NCI-H2107 treated with DMSO at 0.1 percent for 48 hours (cell line): Measurements from ENCODE around the gene NHSL2.

ENCODE experiments used
- DNase-seq: peaks from one replicate; lab custom pipeline; 2025; ENCODE audit not compliant: unreplicated experiment; lab: John Stamatoyannopoulos, UW

The NHSL2 gene

DNA sequence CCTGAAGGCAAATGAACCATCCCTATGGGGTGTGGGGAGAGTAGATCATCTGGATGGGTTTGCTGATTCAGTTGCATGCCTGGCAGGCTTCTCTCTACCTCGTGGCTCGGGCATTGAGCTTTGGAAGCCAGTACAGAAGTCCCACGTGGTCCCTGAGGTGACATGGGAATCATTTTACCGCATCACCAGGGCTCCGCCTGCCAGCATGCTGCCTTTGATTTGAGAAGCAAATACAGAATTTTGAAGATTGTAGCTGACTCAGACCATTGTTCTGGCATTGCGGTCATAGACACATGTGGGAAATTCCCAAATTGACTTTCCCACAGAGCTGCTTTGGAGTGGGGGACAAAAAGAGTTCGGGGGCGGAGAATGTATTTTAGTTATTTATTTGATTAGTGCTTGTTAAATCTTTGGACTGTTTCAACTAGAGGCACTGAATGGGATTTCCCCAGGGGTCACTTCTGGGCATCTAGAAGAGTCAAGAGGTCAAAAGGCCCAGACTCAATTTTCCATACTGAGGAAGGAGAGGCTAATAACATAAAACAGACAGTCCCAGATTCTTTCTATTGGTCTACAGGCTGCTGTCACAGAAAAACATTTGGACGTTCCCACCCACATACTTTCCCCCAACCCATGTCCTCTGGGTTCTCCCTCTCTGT lies 79.3 kb downstream of the NHSL2 start:
- DNase-seq, result no peak

DNA sequence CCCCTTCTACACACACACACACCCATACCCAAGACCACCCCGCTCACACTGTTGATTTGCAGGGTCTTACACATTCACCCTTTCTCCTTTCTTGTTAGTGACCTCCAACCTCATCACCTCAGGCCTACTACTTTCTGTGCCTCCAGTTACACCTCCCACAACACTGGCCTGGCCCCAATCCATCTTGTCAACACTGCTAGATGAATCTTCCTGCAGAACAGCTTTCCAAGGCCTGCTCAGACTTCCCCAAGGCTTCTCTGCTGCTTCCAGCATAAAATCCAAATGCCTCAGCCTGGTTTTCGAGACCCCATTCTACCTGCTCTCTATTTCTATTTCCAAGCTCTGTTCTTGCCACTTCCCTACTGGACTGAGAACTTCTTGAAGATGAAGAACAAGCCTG lies 79.9 kb downstream of the NHSL2 start:
- no peak for DNase-seq

GRCh38 chrX:71991164-71991563 lies 80.5 kb downstream of the NHSL2 start:
- no peak for DNase-seq

GRCh38 chrX:71992711-71993110 lies 82.1 kb downstream of the NHSL2 start:
- DNase-seq, result no peak

GRCh38 chrX:71993371-71993770 lies 82.7 kb downstream of the NHSL2 start:
- no peak for DNase-seq

DNA sequence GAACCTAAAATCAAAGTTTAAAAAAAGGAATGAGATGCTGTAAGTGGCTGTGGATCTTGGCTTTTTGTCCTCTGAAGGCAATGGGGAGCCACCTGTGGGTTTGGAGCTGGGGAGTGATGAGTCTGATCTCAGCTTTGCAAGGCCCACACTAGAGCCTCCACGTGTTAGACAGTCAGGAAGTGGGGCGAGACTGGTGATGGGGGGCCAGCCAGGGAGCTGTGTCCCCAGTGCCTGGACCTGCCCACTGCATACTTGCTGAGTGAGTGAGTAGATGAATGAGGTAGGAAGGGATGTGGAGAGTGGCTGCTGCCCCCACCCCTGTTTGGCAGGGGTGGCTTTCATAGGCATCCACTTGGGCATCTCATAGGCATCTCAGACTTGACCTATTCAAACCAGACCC lies 84.0 kb downstream of the NHSL2 start:
- DNase-seq, result no peak

DNA sequence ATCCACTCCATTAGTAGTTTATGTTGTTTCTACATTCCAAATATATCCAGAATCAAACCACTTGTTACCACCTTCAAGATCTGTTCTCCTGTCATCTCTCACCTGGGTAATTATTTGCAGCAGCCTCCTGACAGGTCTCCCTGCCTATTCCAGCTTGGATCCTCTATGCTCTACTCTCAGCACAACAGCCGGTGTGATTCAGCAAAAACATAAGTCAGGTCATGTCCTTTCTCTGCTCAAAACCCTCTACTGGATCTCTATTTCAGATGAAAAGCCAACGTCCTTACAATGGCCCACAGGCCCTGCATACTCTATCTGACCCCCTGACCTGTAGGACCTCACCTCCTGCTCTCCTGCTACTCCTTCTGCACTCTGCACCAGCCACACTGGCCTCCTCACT lies 84.5 kb downstream of the NHSL2 start:
- DNase-seq, result no peak

DNA sequence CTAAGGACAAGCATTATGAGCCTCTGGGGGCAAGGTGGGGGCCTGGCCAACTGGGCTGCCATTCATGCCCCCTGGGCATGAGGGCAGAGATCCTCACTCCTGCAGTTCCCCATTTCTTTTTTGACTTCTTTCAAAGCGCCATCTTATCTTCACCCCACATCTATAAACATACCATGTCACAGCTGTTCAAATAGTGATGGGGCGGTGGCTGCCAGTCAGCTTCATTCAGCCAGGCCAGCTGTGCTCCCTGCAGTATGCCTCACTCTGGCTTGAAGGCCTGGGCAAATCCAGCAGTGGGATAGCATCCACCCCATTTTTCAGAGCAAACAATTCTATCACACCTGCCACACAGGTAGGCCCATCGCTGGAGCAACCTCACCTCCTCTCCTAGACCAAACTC lies 85.5 kb downstream of the NHSL2 start:
- DNase-seq, result no peak

GRCh38 chrX:71996826-71997225 lies 86.2 kb downstream of the NHSL2 start:
- no peak for DNase-seq

DNA sequence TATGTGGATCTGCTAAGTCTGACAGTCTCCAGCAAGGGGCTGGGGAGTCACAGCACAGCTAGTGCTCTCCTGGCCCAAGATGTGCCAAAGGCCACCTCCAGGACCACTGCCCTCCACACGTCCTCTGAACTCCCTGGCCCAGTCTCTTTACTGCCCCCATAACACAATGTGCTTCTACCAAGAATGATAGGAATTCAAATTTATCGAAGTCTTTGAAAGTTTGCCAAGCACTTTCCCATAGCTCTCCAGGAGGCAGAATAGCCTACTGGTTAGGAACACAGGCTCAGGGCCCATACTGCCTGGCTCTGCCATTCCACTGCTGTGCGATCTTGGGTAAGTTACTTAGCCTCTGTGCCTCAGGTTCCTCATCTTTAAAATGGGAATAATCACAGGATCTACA lies 86.7 kb downstream of the NHSL2 start:
- no peak for DNase-seq

GRCh38 chrX:71998836-71999509 lies 88.3 kb downstream of the NHSL2 start:
- peak; percentile 2 for DNase-seq

- no peak for DNase-seq
Observed at GRCh38 chrX:71999535-71999934, 88.9 kb downstream of the NHSL2 start.

DNA sequence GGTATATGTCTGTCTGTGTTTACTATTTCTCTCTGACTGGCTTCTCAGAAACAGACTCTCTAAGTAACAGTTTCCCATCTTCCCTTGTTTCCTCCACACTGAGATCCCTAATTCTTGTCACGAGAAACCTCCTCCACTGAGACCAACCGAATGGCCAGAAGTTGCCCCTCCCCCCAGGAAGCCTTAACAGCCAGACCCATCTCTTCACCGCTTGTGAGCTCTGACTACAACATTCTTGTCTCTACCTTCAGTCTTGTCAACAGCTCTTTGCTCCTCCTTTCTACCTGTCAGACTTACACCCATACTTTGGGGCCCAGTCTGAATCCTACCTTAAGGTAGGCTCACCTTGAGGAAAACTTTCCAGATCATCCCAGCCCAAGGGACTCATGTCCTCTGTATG lies 90.8 kb downstream of the NHSL2 start:
- DNase-seq, result no peak

GRCh38 chrX:72001906-72002305 lies 91.3 kb downstream of the NHSL2 start:
- DNase-seq, result no peak

DNA sequence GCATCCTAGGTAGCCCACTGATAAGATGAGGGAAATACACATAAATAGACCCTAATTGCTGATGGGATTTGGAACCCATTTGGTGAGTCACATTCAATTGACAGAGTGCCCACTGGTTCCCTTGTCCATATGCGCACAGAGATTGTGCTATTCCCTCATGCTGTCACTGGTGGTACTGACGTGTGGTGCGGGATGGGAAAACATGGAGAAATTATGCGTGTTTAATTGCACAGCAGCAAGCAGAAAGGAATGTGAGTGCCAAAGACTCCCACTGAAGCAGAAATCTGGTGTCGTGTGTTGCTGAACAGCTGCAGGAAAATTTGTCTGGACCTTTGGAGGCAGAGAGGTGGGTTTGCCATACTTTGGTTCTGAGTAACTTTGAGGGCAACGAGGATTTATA lies 92.2 kb downstream of the NHSL2 start:
- no peak for DNase-seq

- no peak for DNase-seq
Observed at GRCh38 chrX:72003811-72004750, 93.4 kb downstream of the NHSL2 start.

DNA sequence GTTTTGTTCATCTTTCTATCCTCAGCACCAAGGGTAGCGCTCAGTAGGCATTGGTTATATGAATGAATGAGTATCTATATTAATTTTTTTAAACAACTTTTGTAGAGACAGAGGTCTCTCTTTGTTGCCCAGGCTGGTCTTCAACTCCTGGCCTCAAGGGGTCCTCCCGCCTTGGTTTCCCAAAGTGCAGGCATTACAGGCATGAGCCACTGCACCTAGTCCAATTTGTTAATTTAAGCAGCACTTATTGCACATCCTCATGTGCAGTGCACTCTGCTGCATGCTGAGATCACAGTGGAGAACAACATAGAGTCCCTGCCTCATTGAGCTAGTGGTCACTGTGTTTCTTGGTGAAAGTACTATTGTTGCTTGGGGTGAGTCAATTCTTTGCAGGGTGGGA lies 94.4 kb downstream of the NHSL2 start:
- DNase-seq, result no peak

DNA sequence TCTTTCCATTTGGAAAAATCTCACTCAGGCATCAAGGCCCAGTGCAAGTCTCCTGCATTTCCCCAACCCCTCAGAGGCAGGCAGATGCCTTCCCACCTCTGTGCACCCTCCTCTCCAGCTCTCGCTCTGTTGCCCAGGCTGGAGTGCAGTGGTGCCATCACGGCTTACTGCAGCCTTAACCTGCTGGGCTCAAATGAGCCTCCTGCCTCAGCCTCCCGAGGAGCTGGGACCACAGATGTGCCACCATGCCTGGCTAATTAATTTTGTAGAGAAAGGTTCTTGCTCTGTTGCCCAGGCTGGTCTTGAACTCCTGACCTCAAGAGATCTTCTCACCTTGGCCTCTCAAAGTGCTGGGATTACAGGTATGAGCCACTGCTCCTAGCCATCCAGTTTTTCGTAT lies 95.8 kb downstream of the NHSL2 start:
- DNase-seq, result no peak

- no peak for DNase-seq
Observed at GRCh38 chrX:72009731-72010130, 99.1 kb downstream of the NHSL2 start.

DNA sequence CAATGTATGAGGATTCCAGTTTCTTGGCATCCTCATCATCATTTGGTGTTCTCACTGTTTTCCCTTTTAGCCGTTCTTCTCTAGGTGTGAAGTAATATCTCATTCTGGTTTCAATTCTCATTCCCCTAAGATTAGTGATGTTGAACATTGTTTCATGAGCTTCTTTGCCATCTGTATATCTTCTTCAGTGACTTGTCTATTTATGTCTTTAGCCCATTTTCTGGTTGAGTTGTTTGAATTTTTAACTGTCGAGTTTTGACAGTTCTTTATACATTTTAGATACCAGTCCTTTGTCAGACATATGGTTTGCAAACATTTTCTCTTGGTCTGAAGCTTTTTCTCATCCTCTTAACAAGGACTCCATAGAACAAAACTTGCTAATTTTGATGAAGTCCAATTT lies 101.1 kb downstream of the NHSL2 start:
- DNase-seq, result no peak

DNA sequence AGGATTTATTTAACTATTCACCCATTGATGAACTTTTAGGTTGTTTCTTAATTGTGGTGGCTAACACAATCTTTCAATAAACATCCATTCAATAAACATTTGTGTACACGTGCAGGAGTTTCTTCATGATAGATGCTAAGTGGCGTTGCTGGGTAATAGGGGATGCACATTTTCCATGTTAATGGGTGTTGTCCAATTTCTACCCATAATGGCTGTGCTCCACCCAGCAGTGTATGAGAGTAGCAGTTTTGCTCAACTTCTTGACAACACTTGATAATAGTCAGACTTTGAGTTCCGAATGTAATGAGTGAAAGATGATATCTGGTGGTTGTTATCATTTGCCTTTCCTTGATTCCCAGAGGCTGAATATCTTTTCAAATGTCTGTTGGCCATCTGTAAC lies 104.7 kb downstream of the NHSL2 start:
- DNase-seq, result no peak
